ENCODE measurements around the gene UNC45B.
A peak's percentile ranks its signal among the peaks of the same experiment; 100 is the strongest.

- peak; percentile 38 for TF ChIP-seq POLR2A (IDR thresholded peaks at IDR 0.05; ENCODE audit: low read length)
- no peak for TF ChIP-seq GATA1 (IDR thresholded peaks at IDR 0.05; ENCODE audit: low read depth, low read length)
Measured at GRCh38 chr17:35141681-35142466, 5.7 kb upstream of the UNC45B start, which contains the start of gene NLE1.

Measured in erythroblast (primary cell).